ENCODE data around the gene SIPA1L3.

DNA sequence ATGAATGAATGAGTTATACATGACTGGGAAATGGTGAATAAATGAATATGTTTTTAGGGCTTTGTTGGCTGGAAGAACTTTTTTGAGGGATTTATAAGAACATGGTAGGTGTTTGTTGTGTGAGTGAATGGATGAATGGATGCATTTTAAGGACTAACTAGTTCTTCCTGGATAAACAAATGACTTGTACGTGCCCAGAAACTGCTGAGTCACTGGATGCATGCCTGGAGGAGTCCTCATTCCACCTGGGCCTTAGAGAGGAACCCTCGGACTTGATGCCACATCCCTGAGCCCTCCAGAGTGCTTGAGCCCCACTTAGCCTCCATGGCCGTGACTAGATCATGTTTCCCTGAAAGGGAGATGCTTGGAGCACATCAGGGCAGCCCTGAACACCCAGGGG is 163.6 kb downstream of the SIPA1L3 start:
- TF ChIP-seq JUNB (IDR thresholded peaks at IDR 0.05): no peak
- TF ChIP-seq EP300 (IDR thresholded peaks at IDR 0.05; ENCODE audit: borderline replicate concordance in 1 of 2, control insufficient read depth in 1 of 2, low read depth in 2 of 2, low read length in 2 of 2): no peak
- TF ChIP-seq POLR2AphosphoS5 (IDR thresholded peaks at IDR 0.05; ENCODE audit: low read length): no peak
- TF ChIP-seq, protein P1, sequence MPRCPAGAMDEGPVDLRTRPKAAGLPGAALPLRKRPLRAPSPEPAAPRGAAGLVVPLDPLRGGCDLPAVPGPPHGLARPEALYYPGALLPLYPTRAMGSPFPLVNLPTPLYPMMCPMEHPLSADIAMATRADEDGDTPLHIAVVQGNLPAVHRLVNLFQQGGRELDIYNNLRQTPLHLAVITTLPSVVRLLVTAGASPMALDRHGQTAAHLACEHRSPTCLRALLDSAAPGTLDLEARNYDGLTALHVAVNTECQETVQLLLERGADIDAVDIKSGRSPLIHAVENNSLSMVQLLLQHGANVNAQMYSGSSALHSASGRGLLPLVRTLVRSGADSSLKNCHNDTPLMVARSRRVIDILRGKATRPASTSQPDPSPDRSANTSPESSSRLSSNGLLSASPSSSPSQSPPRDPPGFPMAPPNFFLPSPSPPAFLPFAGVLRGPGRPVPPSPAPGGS (IDR thresholded peaks at IDR 0.05; ENCODE audit: borderline replicate concordance, insufficient read depth, low read depth, low read length, poor library complexity, severe bottlenecking): no peak
- TF ChIP-seq EGR1 (IDR thresholded peaks at IDR 0.05; ENCODE audit: borderline replicate concordance in 1 of 2, low read depth in 2 of 2, low read length in 2 of 2): no peak
- no peak for TF ChIP-seq TCF12 (IDR thresholded peaks at IDR 0.05; ENCODE audit: low read depth, low read length)
- TF ChIP-seq STAT1 (conservative IDR thresholded peaks at IDR 0.05): no peak
- no peak for TF ChIP-seq FOXK2 (IDR thresholded peaks at IDR 0.05)
- TF ChIP-seq, protein P2, sequence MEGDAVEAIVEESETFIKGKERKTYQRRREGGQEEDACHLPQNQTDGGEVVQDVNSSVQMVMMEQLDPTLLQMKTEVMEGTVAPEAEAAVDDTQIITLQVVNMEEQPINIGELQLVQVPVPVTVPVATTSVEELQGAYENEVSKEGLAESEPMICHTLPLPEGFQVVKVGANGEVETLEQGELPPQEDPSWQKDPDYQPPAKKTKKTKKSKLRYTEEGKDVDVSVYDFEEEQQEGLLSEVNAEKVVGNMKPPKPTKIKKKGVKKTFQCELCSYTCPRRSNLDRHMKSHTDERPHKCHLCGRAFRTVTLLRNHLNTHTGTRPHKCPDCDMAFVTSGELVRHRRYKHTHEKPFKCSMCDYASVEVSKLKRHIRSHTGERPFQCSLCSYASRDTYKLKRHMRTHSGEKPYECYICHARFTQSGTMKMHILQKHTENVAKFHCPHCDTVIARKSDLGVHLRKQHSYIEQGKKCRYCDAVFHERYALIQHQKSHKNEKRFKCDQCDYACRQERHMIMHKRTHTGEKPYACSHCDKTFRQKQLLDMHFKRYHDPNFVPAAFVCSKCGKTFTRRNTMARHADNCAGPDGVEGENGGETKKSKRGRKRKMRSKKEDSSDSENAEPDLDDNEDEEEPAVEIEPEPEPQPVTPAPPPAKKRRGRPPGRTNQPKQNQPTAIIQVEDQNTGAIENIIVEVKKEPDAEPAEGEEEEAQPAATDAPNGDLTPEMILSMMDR (IDR thresholded peaks at IDR 0.05 in 2 of 3, conservative IDR thresholded peaks at IDR 0.05 in 1 of 3; ENCODE audit: control insufficient read depth in 2 of 3, extremely low read depth in 1 of 3, insufficient read depth in 1 of 3, low read depth in 3 of 3, low read length in 3 of 3): no peak
- no peak for TF ChIP-seq CREB1 (IDR thresholded peaks at IDR 0.05; ENCODE audit: low read depth)

Data from GM12878 (cell line).